H9 (cell line): ENCODE results near the gene OSBPL1A. TPM values are rescaled to one million over a fixed set of nuclear protein-coding genes. Genes with fewer than 3 reads are reported as not detected.

Source experiments
- DNase-seq: peaks from one replicate; pipeline ENCODE4 v3.0.0-alpha.2; 2017
- H2AFZ ChIP-seq: one replicate; pipeline ENCODE4 v1.6.1; 2013; ENCODE audit warnings: mild to moderate bottlenecking, low read length, control low read depth, moderate library complexity
- H2AK5ac ChIP-seq: 2 replicates; pipeline ENCODE4 v1.6.1; 2013; ENCODE audit warnings: low read length, control low read depth, mixed read lengths; ENCODE audit not compliant: insufficient read length
- H2BK120ac ChIP-seq: one replicate; pipeline ENCODE4 v1.6.1; 2013; ENCODE audit warnings: low read depth, mild to moderate bottlenecking, low read length, control low read depth, inconsistent platforms; ENCODE audit not compliant: poor library complexity, severe bottlenecking
- H2BK12ac ChIP-seq: 2 replicates; pipeline ENCODE4 v1.6.1; 2013; ENCODE audit warnings: low read length, control low read depth, mixed read lengths, low read depth; ENCODE audit not compliant: insufficient read length
- H2BK15ac ChIP-seq: 2 replicates; pipeline ENCODE4 v1.6.1; 2013; ENCODE audit warnings: low read depth, low read length, control low read depth
- H2BK20ac ChIP-seq: one replicate; pipeline ENCODE4 v1.6.1; 2013; ENCODE audit warnings: low read depth, mild to moderate bottlenecking, low read length, control low read depth, inconsistent platforms; ENCODE audit not compliant: poor library complexity, severe bottlenecking
- H2BK5ac ChIP-seq: 2 replicates; pipeline ENCODE4 v1.6.1; 2013; ENCODE audit warnings: low read length, control low read depth, mixed read lengths; ENCODE audit not compliant: insufficient read length
- H3K14ac ChIP-seq: 2 replicates; pipeline ENCODE4 v1.6.1; 2013; ENCODE audit warnings: low read length, control low read depth; ENCODE audit not compliant: insufficient read depth
- H3K18ac ChIP-seq: 2 replicates; pipeline ENCODE4 v1.6.1; 2013; ENCODE audit warnings: low read depth, mild to moderate bottlenecking, mixed read lengths, low read length, control low read depth; ENCODE audit not compliant: insufficient read length
- H3K23ac ChIP-seq: 2 replicates; pipeline ENCODE4 v1.6.1; 2013; ENCODE audit warnings: low read length, control low read depth, mixed read lengths, low read depth; ENCODE audit not compliant: insufficient read length
- H3K23me2 ChIP-seq: 2 replicates; pipeline ENCODE4 v1.6.1; 2013; ENCODE audit warnings: low read depth, mild to moderate bottlenecking, mixed read lengths, low read length, control low read depth; ENCODE audit not compliant: insufficient read length, poor library complexity, severe bottlenecking
- H3K27ac ChIP-seq: 2 replicates; pipeline ENCODE4 v1.5.1; 2013; ENCODE audit warnings: low read length, control low read depth, mixed read lengths, low read depth; ENCODE audit not compliant: insufficient read length
- H3K27me3 ChIP-seq: 2 replicates; pipeline ENCODE4 v1.6.1; 2013; ENCODE audit warnings: low read length, control low read depth, inconsistent platforms; ENCODE audit not compliant: insufficient read depth
- H3K4ac ChIP-seq: 2 replicates; pipeline ENCODE4 v1.6.1; 2013; ENCODE audit warnings: low read depth, mild to moderate bottlenecking, control low read depth, inconsistent platforms, low read length, moderate library complexity
- H3K4me1 ChIP-seq: 2 replicates; pipeline ENCODE4 v1.6.1; 2013; ENCODE audit warnings: low read length, control low read depth, inconsistent platforms; ENCODE audit not compliant: insufficient read depth
- H3K4me2 ChIP-seq: 2 replicates; pipeline ENCODE4 v1.6.1; 2013; ENCODE audit warnings: low read length, control low read depth, mixed read lengths; ENCODE audit not compliant: insufficient read length, insufficient read depth
- H3K56ac ChIP-seq: 2 replicates; pipeline ENCODE4 v1.6.1; 2013; ENCODE audit warnings: low read depth, mild to moderate bottlenecking, mixed read lengths, low read length, control low read depth; ENCODE audit not compliant: insufficient read length
- H3K79me1 ChIP-seq: 2 replicates; pipeline ENCODE4 v1.6.1; 2013; ENCODE audit warnings: low read depth, mild to moderate bottlenecking, moderate library complexity, low read length, control low read depth, inconsistent platforms; ENCODE audit not compliant: insufficient read depth, poor library complexity, severe bottlenecking
- H3K79me2 ChIP-seq: 2 replicates; pipeline ENCODE4 v1.6.1; 2013; ENCODE audit warnings: low read length, control low read depth, inconsistent platforms; ENCODE audit not compliant: insufficient read depth
- H3K9ac ChIP-seq: 2 replicates; pipeline ENCODE4 v1.6.1; 2013; ENCODE audit warnings: low read length, control low read depth, mixed read lengths; ENCODE audit not compliant: insufficient read length; ENCODE audit errors: extremely low read depth
- H3K9me3 ChIP-seq: one replicate; pipeline ENCODE4 v1.6.1; 2013; ENCODE audit warnings: low read depth, low read length, inconsistent platforms; ENCODE audit not compliant: control insufficient read depth
- H3T11ph ChIP-seq: one replicate; pipeline ENCODE4 v1.6.1; 2013; ENCODE audit warnings: mild to moderate bottlenecking, low read length, control low read depth, inconsistent platforms
- H4K20me1 ChIP-seq: one replicate; pipeline ENCODE4 v1.6.1; 2013; ENCODE audit not compliant: control insufficient read depth, insufficient read length, insufficient read depth
- H4K5ac ChIP-seq: 2 replicates; pipeline ENCODE4 v1.6.1; 2013; ENCODE audit warnings: low read depth, mild to moderate bottlenecking, mixed read lengths, low read length, control low read depth; ENCODE audit not compliant: insufficient read length
- H4K8ac ChIP-seq: replicated peaks from 2 replicates; pipeline ENCODE4 v1.6.1; 2013; ENCODE audit warnings: low read length, control low read depth, mixed read lengths, low read depth; ENCODE audit not compliant: insufficient read length
- H4K91ac ChIP-seq: 2 replicates; pipeline ENCODE4 v1.6.1; 2013; ENCODE audit warnings: low read depth, mild to moderate bottlenecking, moderate library complexity, mixed read lengths, low read length, control low read depth; ENCODE audit not compliant: insufficient read length
- H3K27ac Mint-ChIP-seq, 3 experiments: 2 replicates in 2 of 3; 3 replicates in 1 of 3; pipeline ENCODE4 v1.8.0; 2020 to 2021; ENCODE audit warnings: mixed read lengths in 3 of 3, mild to moderate bottlenecking in 1 of 3, moderate library complexity in 1 of 3
- H3K27me3 Mint-ChIP-seq: 2 replicates; pipeline ENCODE4 v1.8.0; 2021; ENCODE audit warnings: low read depth, mild to moderate bottlenecking, moderate library complexity, mixed read lengths
- H3K36me3 Mint-ChIP-seq, 3 experiments: 2 replicates in 2 of 3; 3 replicates in 1 of 3; pipeline ENCODE4 v1.8.0; 2020 to 2021; ENCODE audit warnings: low read depth in 3 of 3, mixed read lengths in 3 of 3; ENCODE audit not compliant: insufficient read depth in 1 of 3
- H3K4me1 Mint-ChIP-seq, 2 experiments: 2 replicates each; pipeline ENCODE4 v1.8.0; 2020; ENCODE audit warnings: mixed read lengths in 2 of 2
- H3K4me3 Mint-ChIP-seq, 2 experiments: 2 replicates in 1 of 2; 3 replicates in 1 of 2; pipeline ENCODE4 v1.8.0; 2020 to 2021; ENCODE audit warnings: mild to moderate bottlenecking in 2 of 2, mixed read lengths in 2 of 2, moderate library complexity in 1 of 2
- H3K9me3 Mint-ChIP-seq, 2 experiments: 2 replicates in 1 of 2; 3 replicates in 1 of 2; pipeline ENCODE4 v1.8.0; 2020; ENCODE audit warnings: mild to moderate bottlenecking in 2 of 2, mixed read lengths in 2 of 2, moderate library complexity in 1 of 2
- CTCF ChIP-seq: fragments of 200-600 bp; sonication (generic); conservative IDR thresholded peaks from 3 replicates; pipeline ENCODE4 v1.8.0; 2021; ENCODE audit warnings: antibody characterized with exemption, mild to moderate bottlenecking
- WGBS: extraction: QIAGEN DNeasy Blood & Tissue Kit; methylation state at CpG from one replicate; pipeline ENCODE4 v1.1.7; 2013; ENCODE audit warnings: missing lambda C conversion rate, low lambda C conversion rate, mixed read lengths; ENCODE audit not compliant: insufficient read length; ENCODE audit errors: extremely low coverage; 5-methylcytosine and 5-hydroxymethylcytosine counted together
- total RNA-seq: library from RNA; stranded (reverse); gene quantifications from 2 replicates; pipeline ENCODE4 v1.2.1, GENCODE V29; 2021

OSBPL1A gene
- total RNA-seq, 1 experiment from 2014 or later: 33.9 TPM

GRCh38 chr18:24333084-24333483 is 64.5 kb downstream of the OSBPL1A start:
- TF ChIP-seq CTCF: no peak
- Mint-ChIP-seq H3K27me3 (no peaks in the 10 kb centered on the region), H3K36me3 (peaks cover 15 to 27% (median 20%) of the 10 kb centered on the region in 3 experiments), H3K4me1 (no peaks in the 10 kb centered on the region), H3K9me3 (peaks cover 0 to 4% of the 10 kb centered on the region in 2 experiments; a peak in 3 of 5 replicates), H3K4me3 (no peak overlapping the region), H3K27ac (no peak overlapping the region)
- Histone ChIP-seq H2BK120ac (no peak overlapping the region), H3K23me2 (no peaks in the 10 kb centered on the region), H3K9me3 (no peaks in the 10 kb centered on the region), H3K4me1 (no peaks in the 10 kb centered on the region), H3K14ac (no peak overlapping the region), H2BK5ac (no peak overlapping the region), H2BK15ac (no peak overlapping the region), H3K79me2 (no peaks in the 10 kb centered on the region), H4K20me1 (no peaks in the 10 kb centered on the region), H4K8ac (no peak overlapping the region), H3K4me2 (no peak overlapping the region), H4K5ac (no peak overlapping the region), H3T11ph (no peak overlapping the region), H2AK5ac (no peak overlapping the region), H3K56ac (no peak overlapping the region), H2BK12ac (no peak overlapping the region), H4K91ac (no peak overlapping the region), H3K18ac (no peak overlapping the region), H3K4ac (no peak overlapping the region), H3K23ac (no peak overlapping the region), H2BK20ac (no peak overlapping the region), H3K27ac (no peak overlapping the region), H2AFZ (no peak overlapping the region), H3K27me3 (no peaks in the 10 kb centered on the region), H3K79me1 (no peaks in the 10 kb centered on the region), H3K9ac (no peak overlapping the region)
- WGBS: no CpG with 5 or more reads among the region's 2 CpGs
- no peak for DNase-seq
